T follicular helper cell (primary cell): ENCODE measurements around the gene KLC1.

Source experiments
- DNase-seq: peaks from one replicate; pipeline ENCODE4 v3.0.0-alpha.2; 2020; ENCODE audit warnings: low read depth

KLC1 gene

GRCh38 chr14:103735815-103736545, 107.0 kb downstream of the KLC1 start:
- no peak for DNase-seq

GRCh38 chr14:103736546-103737431, 107.8 kb downstream of the KLC1 start:
- no peak for DNase-seq

GRCh38 chr14:103737432-103738045, 108.5 kb downstream of the KLC1 start:
- DNase-seq: no peak

GRCh38 chr14:103738166-103738565, 109.2 kb downstream of the KLC1 start:
- DNase-seq: no peak

DNA sequence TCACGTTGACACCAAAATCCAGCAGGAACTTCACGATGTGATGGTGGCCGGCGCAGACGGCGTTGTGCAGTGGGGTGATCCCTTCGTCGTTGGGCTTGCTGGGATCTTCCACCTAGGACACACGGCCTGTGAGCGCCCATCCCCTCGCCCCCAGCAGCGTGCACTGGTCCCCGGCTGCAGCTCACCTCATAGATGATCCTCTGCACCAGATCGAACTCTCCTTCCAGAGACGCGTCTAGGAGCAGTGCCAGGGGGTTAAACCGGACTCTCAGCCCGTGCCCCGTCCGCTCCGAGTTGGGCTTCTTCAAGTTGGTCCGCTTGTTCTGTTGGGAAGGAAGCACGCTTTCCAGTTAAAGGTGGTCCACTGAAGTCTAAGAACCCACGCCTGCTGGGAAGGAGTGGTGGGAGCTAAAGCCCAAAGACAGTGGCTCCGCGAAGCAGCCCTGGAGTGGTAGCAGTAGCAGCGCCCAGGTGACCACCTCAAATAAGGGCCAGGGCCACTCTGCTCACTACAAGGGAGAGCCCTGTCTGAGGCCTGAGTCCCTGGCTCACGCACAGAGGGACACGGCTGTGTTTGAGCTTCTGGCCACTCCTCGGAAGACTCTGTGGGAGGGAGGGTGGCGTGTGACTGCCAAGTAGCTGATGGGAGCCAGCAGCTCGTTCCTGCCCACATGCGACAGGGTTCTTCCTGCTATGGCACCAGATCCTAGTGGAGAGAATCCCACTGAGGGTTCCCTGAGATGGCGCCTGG, 109.9 kb downstream of the KLC1 start:
- no peak for DNase-seq

GRCh38 chr14:103739466-103739792, 110.4 kb downstream of the KLC1 start:
- DNase-seq: no peak

DNA sequence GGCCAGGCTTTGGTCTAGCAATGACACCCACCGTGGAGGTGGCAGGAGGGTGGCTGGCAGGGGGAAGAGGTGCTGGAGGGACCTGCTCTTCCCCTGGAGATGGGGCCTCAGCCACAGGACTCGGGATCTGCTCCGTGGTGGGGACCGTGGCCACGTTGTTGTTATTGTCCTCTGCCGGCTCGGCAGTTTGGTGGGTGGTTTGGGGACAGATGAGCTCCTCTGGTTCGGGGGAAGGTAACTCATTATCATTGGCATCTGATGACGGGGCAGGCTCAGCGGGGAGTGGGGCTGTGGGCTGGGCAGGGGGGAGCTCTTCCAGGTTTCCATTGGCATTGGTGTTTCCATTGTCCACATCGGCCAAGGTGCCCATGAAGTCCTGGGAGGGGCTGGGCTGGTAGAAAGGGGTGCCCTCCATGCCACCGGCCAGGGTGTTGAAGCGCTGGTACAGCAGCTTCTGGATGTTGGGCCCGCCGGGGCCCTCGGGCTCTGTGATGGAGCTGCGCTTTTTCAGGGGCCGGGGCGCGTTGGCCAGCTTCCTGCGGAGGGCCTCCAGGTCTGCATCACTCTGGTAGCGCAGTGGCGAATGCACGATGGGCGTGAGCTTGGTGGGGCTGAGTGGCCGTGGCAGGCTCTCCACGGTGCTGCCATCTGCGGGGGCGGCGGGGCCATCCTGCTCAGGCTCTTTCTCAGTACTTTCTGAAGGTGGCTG, 110.9 kb downstream of the KLC1 start:
- DNase-seq: no peak

GRCh38 chr14:103740991-103741689, 112.1 kb downstream of the KLC1 start:
- no peak for DNase-seq

DNA sequence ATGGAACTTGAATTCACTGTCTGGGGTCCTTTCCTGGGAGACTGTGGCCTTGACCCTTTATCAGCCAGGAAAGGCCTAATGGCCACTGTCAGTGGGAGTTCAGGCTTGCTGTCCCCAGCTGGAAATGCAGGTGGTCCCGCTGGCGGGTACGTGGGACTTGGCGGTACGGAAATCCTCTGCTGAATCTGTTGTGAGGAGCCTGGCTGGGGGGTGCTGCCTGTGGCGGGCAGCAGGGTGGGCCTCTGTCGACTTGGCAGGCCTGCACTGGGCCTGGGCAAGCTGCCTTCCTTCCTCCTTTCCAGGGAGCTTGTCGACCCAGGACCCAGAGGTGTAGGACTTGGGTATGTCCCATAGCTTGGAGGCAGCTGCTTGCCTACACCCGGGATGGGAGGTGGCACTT, 112.9 kb downstream of the KLC1 start:
- no peak for DNase-seq

GRCh38 chr14:103742499-103743255, 113.7 kb downstream of the KLC1 start:
- no peak for DNase-seq

- no peak for DNase-seq
Observed at GRCh38 chr14:103743691-103744090, 114.7 kb downstream of the KLC1 start.

DNA sequence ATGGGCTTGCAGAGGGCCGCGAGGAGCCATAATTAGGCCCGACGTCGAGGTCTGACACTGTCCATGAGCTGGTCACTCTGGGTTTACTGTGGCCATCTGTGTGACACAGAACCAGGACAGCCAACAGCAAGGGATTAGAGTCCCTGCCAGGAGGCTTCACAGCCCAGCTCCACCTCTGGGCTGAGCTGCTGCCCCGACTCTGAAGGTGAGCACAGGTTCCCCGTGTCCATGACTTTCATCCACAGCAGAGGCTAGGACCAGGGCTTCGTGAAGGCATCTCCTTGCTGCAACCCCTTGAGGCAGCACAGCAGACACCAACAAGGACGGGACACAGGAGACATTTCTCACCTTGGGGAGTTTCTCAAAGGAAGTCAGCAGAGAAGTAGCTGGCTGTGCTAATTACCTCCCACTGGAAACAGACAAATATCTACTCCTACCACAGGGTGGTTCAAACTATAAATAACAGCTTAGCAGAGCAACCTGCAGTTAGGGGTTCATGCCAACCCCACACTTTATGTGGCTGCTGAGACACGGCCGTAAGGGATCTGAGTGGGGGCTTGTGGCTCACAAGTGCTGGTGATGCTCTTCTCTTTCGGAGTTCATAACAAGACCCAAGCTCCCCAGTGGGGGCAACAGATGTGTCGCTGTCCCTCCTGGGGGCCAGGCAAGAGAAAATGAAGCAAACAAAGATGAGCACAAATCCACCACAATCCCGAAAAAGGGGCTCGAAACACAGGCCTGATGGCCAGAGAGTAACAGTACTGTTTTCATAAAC, 115.8 kb downstream of the KLC1 start:
- no peak for DNase-seq

GRCh38 chr14:103745424-103745823, 116.4 kb downstream of the KLC1 start:
- no peak for DNase-seq

- DNase-seq: no peak
Observed at GRCh38 chr14:103746701-103747100, 117.7 kb downstream of the KLC1 start.

DNA sequence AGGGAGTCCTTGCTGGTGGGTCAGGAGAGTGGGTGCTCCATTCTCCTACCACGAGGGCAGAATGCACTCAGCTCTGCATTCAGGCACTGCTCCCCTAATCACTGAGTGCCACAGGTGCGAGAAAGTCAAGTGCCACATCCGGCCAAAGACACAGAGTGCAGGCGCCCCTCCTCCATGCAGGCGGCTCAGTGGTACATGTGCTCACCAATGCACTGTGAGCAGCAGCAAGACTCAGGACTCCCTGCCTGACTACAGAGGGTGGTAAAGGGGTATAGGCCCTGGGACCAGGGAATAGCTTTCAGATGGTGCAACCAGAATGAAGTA, 119.5 kb downstream of the KLC1 start:
- no peak for DNase-seq

- DNase-seq: no peak
Observed at GRCh38 chr14:103749452-103749851, 120.4 kb downstream of the KLC1 start.

- no peak for DNase-seq
Observed at GRCh38 chr14:103749860-103750259, 120.8 kb downstream of the KLC1 start.
